ENCODE data around the gene SNX13. TPM values are rescaled to one million over a fixed set of nuclear protein-coding genes. Genes with fewer than 3 reads are reported as not detected.

The SNX13 gene
- total and polyA plus RNA-seq, 2 donors (not counting 1 experiment from before 2014, with no cell fraction given), result 6.5 to 58.1 TPM

DNA sequence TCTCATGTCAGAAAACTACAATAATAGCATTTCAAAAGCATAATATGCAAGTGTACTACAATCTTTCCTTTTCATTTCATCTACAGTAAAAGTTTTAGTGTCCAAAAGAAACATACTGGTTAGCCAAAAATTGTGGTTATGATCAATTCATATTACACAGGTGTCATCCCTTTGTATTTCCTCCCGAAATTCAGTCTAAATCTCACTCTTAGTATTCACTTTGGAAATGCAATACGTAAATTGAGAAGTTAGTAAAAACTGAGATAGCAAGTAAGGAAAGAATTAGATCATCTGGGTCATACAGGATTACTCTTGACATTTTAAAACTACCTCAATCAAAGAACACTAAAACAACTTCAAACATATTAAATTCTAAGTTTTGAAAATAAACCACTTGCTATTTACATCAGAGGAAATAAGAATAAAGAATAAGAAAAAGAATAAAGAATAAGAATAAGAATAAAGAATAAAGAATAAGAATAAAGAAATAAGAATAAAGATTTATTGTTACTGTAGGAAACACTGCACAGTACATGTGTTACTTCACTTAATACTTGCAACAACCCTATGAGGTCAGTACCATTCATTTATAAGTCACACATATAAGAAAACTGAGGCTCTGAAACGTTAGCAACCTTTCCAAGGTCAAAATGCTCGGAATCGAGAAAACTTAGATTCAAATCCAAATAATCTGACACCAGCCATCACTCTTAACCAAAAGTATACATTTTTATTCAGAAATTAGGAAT, 10.5 kb downstream of the SNX13 start:
- H3K79me2 ChIP-seq (ENCODE audit: control insufficient read depth, insufficient read depth, low read length), result peaks cover 100% of the 10 kb centered on the region
- no peak overlapping the region for H3K27ac ChIP-seq (ENCODE audit: low read length in 2 of 2)
- intact Hi-C loops (cut with micrococcal nuclease), result no loop called here
- DNase-seq (no peak), ATAC-seq (ENCODE audit: low read depth) (no peak)
- WGBS (ENCODE audit: insufficient coverage), result no CpG with 5 or more reads among the region's 5 CpGs
- H3K27me3 ChIP-seq (replicated peaks in 1 of 4; ENCODE audit: control extremely low read depth in 1 of 4, control insufficient read depth in 3 of 4, insufficient read depth in 4 of 4, low read length in 3 of 4), result no peaks in the 10 kb centered on the region
- no peaks in the 10 kb centered on the region for H3K36me3 ChIP-seq (replicated peaks in 1 of 2; ENCODE audit: control extremely low read depth in 1 of 2, control insufficient read depth in 1 of 2, extremely low read depth in 1 of 2, insufficient read depth in 2 of 2, low read length in 1 of 2)
- H3K4me1 Mint-ChIP-seq, result peaks cover 60% of the 10 kb centered on the region
- ChIA-PET CTCF (no interaction called here), POLR2A (no interaction called here)
- H2AFZ ChIP-seq (ENCODE audit: insufficient read depth, low read depth, low read length, poor library complexity, severe bottlenecking), result no peak overlapping the region
- H3K9me3 Mint-ChIP-seq (ENCODE audit: insufficient read depth), result no peaks in the 10 kb centered on the region
- H3K4me3 Mint-ChIP-seq, result no peak overlapping the region
- peaks cover 14 to 16% of the 10 kb centered on the region in 2 donors for H3K4me1 ChIP-seq (ENCODE audit: control insufficient read depth in 2 of 2, insufficient read depth in 2 of 2, low read length in 2 of 2)
- H3K27me3 Mint-ChIP-seq, result no peaks in the 10 kb centered on the region
- H3K27ac Mint-ChIP-seq, result no peak overlapping the region
- TF ChIP-seq EZH2 (IDR thresholded peaks at IDR 0.05; ENCODE audit: borderline replicate concordance, insufficient read depth, low read depth, low read length, poor library complexity, severe bottlenecking), result no peak
- no peak for TF ChIP-seq CTCF (IDR thresholded peaks at IDR 0.05)
- H3K9me3 ChIP-seq (ENCODE audit: control extremely low read depth in 1 of 3, control insufficient read depth in 2 of 3, insufficient read depth in 1 of 3, low read length in 2 of 3), result no peaks in the 10 kb centered on the region
- no peak overlapping the region for H3K4me2 ChIP-seq (replicated peaks; ENCODE audit: low read depth, low read length, poor library complexity, severe bottlenecking)
- H4K20me1 ChIP-seq (ENCODE audit: control insufficient read depth, insufficient read depth, low read length, poor library complexity, severe bottlenecking), result peaks cover 70% of the 10 kb centered on the region
- no peak overlapping the region for H3K4me3 ChIP-seq (ENCODE audit: control extremely low read depth in 1 of 5, extremely low read depth in 1 of 5, insufficient read depth in 1 of 5, low read depth in 2 of 5, low read length in 4 of 5)
- no peak overlapping the region for H3K9ac ChIP-seq (ENCODE audit: low read length)

GRCh38 chr7:17928055-17928454, 12.2 kb downstream of the SNX13 start:
- ATAC-seq (ENCODE audit: low read depth) (no peak), DNase-seq (no peak)
- Histone ChIP-seq H2AFZ (ENCODE audit: insufficient read depth, low read depth, low read length, poor library complexity, severe bottlenecking) (no peak overlapping the region), H3K9ac (ENCODE audit: low read length) (no peak overlapping the region), H3K4me2 (replicated peaks; ENCODE audit: low read depth, low read length, poor library complexity, severe bottlenecking) (no peak overlapping the region), H3K4me1 (ENCODE audit: control insufficient read depth in 2 of 2, insufficient read depth in 2 of 2, low read length in 2 of 2) (no peaks in the 10 kb centered on the region), H3K27ac (ENCODE audit: low read length in 2 of 2) (no peak overlapping the region), H3K36me3 (replicated peaks in 1 of 2; ENCODE audit: control extremely low read depth in 1 of 2, control insufficient read depth in 1 of 2, extremely low read depth in 1 of 2, insufficient read depth in 2 of 2, low read length in 1 of 2) (no peaks in the 10 kb centered on the region), H3K27me3 (replicated peaks in 1 of 4; ENCODE audit: control extremely low read depth in 1 of 4, control insufficient read depth in 3 of 4, insufficient read depth in 4 of 4, low read length in 3 of 4) (no peaks in the 10 kb centered on the region), H3K9me3 (ENCODE audit: control extremely low read depth in 1 of 3, control insufficient read depth in 2 of 3, insufficient read depth in 1 of 3, low read length in 2 of 3) (no peaks in the 10 kb centered on the region), H3K79me2 (ENCODE audit: control insufficient read depth, insufficient read depth, low read length) (peaks cover 100% of the 10 kb centered on the region), H4K20me1 (ENCODE audit: control insufficient read depth, insufficient read depth, low read length, poor library complexity, severe bottlenecking) (peaks cover 69% of the 10 kb centered on the region), H3K4me3 (ENCODE audit: control extremely low read depth in 1 of 5, extremely low read depth in 1 of 5, insufficient read depth in 1 of 5, low read depth in 2 of 5, low read length in 4 of 5) (no peak overlapping the region)
- POLR2A ChIA-PET, result no interaction called here
- no peaks in the 10 kb centered on the region for H3K9me3 Mint-ChIP-seq (ENCODE audit: insufficient read depth)
- CTCF ChIA-PET, result no interaction called here
- no peak overlapping the region for H3K27ac Mint-ChIP-seq
- intact Hi-C loops (cut with micrococcal nuclease), result no loop called here
- H3K27me3 Mint-ChIP-seq, result no peaks in the 10 kb centered on the region
- TF ChIP-seq EZH2 (IDR thresholded peaks at IDR 0.05; ENCODE audit: borderline replicate concordance, insufficient read depth, low read depth, low read length, poor library complexity, severe bottlenecking) (no peak), CTCF (IDR thresholded peaks at IDR 0.05) (no peak)
- peaks cover 53% of the 10 kb centered on the region for H3K4me1 Mint-ChIP-seq
- no CpG with 5 or more reads among the region's 1 CpG for WGBS (ENCODE audit: insufficient coverage)
- no peak overlapping the region for H3K4me3 Mint-ChIP-seq
